ENCODE data around the gene AFAP1L1. TPM values are rescaled to one million over a fixed set of nuclear protein-coding genes. Genes with fewer than 3 reads are reported as not detected.

The AFAP1L1 gene
- total RNA-seq, 2 donors from 2014 or later: 0.58 to 0.79 TPM

- WGBS, 2 experiments (ENCODE audit: insufficient coverage in 1 of 2, insufficient read length in 1 of 2): 86 to 93% methylated on average over 4 to 6 of the region's 6 CpGs
- no peaks in the 10 kb centered on the region for H3K36me3 ChIP-seq (ENCODE audit: control insufficient read depth, insufficient read depth, low read length)
- no peaks in the 10 kb centered on the region for H3K9me3 ChIP-seq (ENCODE audit: control insufficient read depth, low read length)
- TF ChIP-seq, protein P1, sequence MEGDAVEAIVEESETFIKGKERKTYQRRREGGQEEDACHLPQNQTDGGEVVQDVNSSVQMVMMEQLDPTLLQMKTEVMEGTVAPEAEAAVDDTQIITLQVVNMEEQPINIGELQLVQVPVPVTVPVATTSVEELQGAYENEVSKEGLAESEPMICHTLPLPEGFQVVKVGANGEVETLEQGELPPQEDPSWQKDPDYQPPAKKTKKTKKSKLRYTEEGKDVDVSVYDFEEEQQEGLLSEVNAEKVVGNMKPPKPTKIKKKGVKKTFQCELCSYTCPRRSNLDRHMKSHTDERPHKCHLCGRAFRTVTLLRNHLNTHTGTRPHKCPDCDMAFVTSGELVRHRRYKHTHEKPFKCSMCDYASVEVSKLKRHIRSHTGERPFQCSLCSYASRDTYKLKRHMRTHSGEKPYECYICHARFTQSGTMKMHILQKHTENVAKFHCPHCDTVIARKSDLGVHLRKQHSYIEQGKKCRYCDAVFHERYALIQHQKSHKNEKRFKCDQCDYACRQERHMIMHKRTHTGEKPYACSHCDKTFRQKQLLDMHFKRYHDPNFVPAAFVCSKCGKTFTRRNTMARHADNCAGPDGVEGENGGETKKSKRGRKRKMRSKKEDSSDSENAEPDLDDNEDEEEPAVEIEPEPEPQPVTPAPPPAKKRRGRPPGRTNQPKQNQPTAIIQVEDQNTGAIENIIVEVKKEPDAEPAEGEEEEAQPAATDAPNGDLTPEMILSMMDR (conservative IDR thresholded peaks at IDR 0.05): no peak
- no peak overlapping the region for H3K4me3 ChIP-seq (ENCODE audit: low read length)
- H3K27ac ChIP-seq (ENCODE audit: low read depth, low read length): no peak overlapping the region
- Mint-ChIP-seq H3K4me3 (no peak overlapping the region), H3K36me3 (ENCODE audit: low read depth) (no peaks in the 10 kb centered on the region), H3K9me3 (no peaks in the 10 kb centered on the region), H3K27me3 (ENCODE audit: insufficient read depth) (no peaks in the 10 kb centered on the region), H3K27ac (no peak overlapping the region), H3K4me1 (no peaks in the 10 kb centered on the region)
- no peak overlapping the region for H3K9ac ChIP-seq (ENCODE audit: extremely low read depth, low read length, poor library complexity, severe bottlenecking)
- H3K4me1 ChIP-seq (ENCODE audit: control insufficient read depth, insufficient read depth, low read length): no peaks in the 10 kb centered on the region
- H3K27me3 ChIP-seq (ENCODE audit: control insufficient read depth, insufficient read depth, low read length, poor library complexity, severe bottlenecking): peaks cover 6% of the 10 kb centered on the region
- DNase-seq: peak; percentile 22
Measured at GRCh38 chr5:149365418-149365817, 93.8 kb downstream of the AFAP1L1 start.

- Mint-ChIP-seq H3K27me3 (ENCODE audit: insufficient read depth) (no peaks in the 10 kb centered on the region), H3K4me1 (peaks cover 1% of the 10 kb centered on the region), H3K36me3 (ENCODE audit: low read depth) (no peaks in the 10 kb centered on the region), H3K27ac (no peak overlapping the region), H3K9me3 (no peaks in the 10 kb centered on the region), H3K4me3 (no peak overlapping the region)
- Histone ChIP-seq H3K4me3 (ENCODE audit: low read length) (no peak overlapping the region), H3K36me3 (ENCODE audit: control insufficient read depth, insufficient read depth, low read length) (no peaks in the 10 kb centered on the region), H3K9ac (ENCODE audit: extremely low read depth, low read length, poor library complexity, severe bottlenecking) (no peak overlapping the region), H3K4me1 (ENCODE audit: control insufficient read depth, insufficient read depth, low read length) (no peaks in the 10 kb centered on the region), H3K27me3 (ENCODE audit: control insufficient read depth, insufficient read depth, low read length, poor library complexity, severe bottlenecking) (no peaks in the 10 kb centered on the region), H3K9me3 (ENCODE audit: control insufficient read depth, low read length) (no peaks in the 10 kb centered on the region), H3K27ac (ENCODE audit: low read depth, low read length) (no peak overlapping the region)
- 89 to 100% methylated on average over 1 of the region's 1 CpG for WGBS, 2 experiments (ENCODE audit: insufficient coverage in 1 of 2, insufficient read length in 1 of 2)
- TF ChIP-seq, protein P1 (conservative IDR thresholded peaks at IDR 0.05): no peak
- peak; percentile 22 for DNase-seq
Measured at GRCh38 chr5:149366169-149366729, 94.6 kb downstream of the AFAP1L1 start.

- Mint-ChIP-seq H3K36me3 (ENCODE audit: low read depth) (no peaks in the 10 kb centered on the region), H3K27ac (no peak overlapping the region), H3K4me3 (no peak overlapping the region), H3K4me1 (peaks cover 2% of the 10 kb centered on the region), H3K9me3 (no peaks in the 10 kb centered on the region), H3K27me3 (ENCODE audit: insufficient read depth) (no peaks in the 10 kb centered on the region)
- Histone ChIP-seq H3K27ac (ENCODE audit: low read depth, low read length) (no peak overlapping the region), H3K27me3 (ENCODE audit: control insufficient read depth, insufficient read depth, low read length, poor library complexity, severe bottlenecking) (no peaks in the 10 kb centered on the region), H3K36me3 (ENCODE audit: control insufficient read depth, insufficient read depth, low read length) (no peaks in the 10 kb centered on the region), H3K4me1 (ENCODE audit: control insufficient read depth, insufficient read depth, low read length) (no peaks in the 10 kb centered on the region), H3K4me3 (ENCODE audit: low read length) (no peak overlapping the region), H3K9ac (ENCODE audit: extremely low read depth, low read length, poor library complexity, severe bottlenecking) (no peak overlapping the region), H3K9me3 (ENCODE audit: control insufficient read depth, low read length) (no peaks in the 10 kb centered on the region)
- 38 to 41% methylated on average over 7 to 14 of the region's 14 CpGs for WGBS, 2 experiments (ENCODE audit: insufficient coverage in 1 of 2, insufficient read length in 1 of 2)
- TF ChIP-seq, protein P1 (conservative IDR thresholded peaks at IDR 0.05): peak; percentile 94
- DNase-seq: peak; percentile 96
Measured at GRCh38 chr5:149367249-149367971, 95.8 kb downstream of the AFAP1L1 start.

Measured in endodermal cell (in vitro differentiated cells).